Measurements from ENCODE around the gene SH2D3C.

The SH2D3C gene

DNA sequence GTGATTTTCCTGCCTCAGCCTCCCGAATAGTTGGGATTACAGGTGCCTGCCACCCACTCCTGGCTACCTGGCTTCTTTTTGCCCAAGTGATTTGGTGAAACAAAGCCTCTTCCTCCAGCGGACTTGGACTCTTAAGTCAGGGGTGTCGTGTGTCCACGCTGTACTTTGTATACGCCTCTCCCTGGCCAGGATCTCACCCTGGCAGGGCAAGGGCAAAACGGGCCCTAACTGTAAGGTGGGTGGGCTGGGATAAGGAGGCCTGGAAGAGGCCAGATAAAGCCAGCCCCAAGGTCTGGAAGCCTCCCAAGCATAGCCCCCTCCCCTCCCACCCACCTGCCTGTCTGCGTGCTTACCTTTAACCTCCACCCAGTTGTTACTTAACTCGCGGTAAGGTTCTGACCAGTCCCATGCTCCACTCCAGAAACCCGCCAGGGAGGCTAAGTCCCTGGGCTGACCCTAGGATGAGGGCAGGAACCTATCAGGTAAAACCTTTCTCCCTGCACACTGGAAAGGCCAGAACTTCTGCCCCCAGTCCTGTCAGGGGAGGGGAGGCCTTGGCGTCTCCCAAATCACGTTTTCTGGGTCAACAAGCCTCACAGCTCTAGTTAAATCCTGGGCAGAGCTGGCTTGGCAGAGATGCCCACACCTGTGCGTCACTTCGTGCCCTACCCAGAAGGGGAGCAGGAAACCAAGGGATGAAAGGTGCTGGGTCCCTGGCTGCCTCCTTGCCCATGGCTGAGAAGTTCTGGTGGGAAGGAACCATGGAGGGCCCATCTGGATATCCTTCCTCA is 15.7 kb upstream of the SH2D3C start:
- DNase-seq (ENCODE audit: low spot score): no peak
- TF ChIP-seq, protein P1, sequence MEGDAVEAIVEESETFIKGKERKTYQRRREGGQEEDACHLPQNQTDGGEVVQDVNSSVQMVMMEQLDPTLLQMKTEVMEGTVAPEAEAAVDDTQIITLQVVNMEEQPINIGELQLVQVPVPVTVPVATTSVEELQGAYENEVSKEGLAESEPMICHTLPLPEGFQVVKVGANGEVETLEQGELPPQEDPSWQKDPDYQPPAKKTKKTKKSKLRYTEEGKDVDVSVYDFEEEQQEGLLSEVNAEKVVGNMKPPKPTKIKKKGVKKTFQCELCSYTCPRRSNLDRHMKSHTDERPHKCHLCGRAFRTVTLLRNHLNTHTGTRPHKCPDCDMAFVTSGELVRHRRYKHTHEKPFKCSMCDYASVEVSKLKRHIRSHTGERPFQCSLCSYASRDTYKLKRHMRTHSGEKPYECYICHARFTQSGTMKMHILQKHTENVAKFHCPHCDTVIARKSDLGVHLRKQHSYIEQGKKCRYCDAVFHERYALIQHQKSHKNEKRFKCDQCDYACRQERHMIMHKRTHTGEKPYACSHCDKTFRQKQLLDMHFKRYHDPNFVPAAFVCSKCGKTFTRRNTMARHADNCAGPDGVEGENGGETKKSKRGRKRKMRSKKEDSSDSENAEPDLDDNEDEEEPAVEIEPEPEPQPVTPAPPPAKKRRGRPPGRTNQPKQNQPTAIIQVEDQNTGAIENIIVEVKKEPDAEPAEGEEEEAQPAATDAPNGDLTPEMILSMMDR (IDR thresholded peaks at IDR 0.05; ENCODE audit: extremely low read depth, missing control alignments): no peak

DNA sequence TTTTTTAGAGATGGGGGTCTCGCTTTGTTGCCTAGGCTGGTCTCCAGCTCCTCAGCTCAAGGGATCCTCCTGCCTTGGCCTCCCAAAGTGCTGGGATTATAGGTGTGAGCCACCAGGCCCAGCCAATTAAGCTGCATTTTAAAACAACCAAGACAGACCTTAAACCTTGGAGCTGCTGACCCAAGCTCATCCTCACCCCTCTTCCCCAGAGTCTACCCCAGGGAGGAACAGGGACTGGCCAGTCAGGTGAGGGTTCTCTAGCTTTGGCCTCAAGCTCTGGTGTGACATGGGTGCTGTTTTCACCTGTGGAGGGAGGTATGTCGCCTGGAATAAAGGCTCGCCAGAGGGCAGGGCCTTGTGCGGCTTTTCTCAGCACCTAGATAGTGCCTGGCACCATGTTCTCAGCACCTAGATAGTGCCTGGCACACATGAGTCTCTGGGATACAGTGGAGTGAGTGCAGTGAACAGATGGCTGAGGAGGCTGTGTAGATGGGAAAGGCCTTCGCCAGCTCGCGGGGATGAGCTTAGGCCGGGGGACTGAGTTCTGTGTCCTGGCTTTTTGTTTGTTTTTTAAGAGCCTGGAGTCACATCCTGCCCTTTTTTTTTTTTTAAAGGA is 14.7 kb upstream of the SH2D3C start:
- DNase-seq (ENCODE audit: low spot score): no peak
- TF ChIP-seq, protein P1 (IDR thresholded peaks at IDR 0.05; ENCODE audit: extremely low read depth, missing control alignments): no peak

GRCh38 chr9:127792417-127793031 is 14.1 kb upstream of the SH2D3C start:
- TF ChIP-seq, protein P1 (IDR thresholded peaks at IDR 0.05; ENCODE audit: extremely low read depth, missing control alignments): no peak
- DNase-seq (ENCODE audit: low spot score): no peak

- DNase-seq (ENCODE audit: low spot score): no peak
- TF ChIP-seq, protein P1 (IDR thresholded peaks at IDR 0.05; ENCODE audit: extremely low read depth, missing control alignments): no peak
Observed at GRCh38 chr9:127791085-127791484, 12.6 kb upstream of the SH2D3C start.

- no peak for DNase-seq (ENCODE audit: low spot score)
- TF ChIP-seq, protein P1 (IDR thresholded peaks at IDR 0.05; ENCODE audit: extremely low read depth, missing control alignments): no peak
Observed at GRCh38 chr9:127790094-127790855, 11.8 kb upstream of the SH2D3C start.

GRCh38 chr9:127789179-127789578 is 10.7 kb upstream of the SH2D3C start:
- TF ChIP-seq, protein P1 (IDR thresholded peaks at IDR 0.05; ENCODE audit: extremely low read depth, missing control alignments): no peak
- DNase-seq (ENCODE audit: low spot score): no peak

Measured in GM20000 (cell line).